Measurements from ENCODE around the gene HS6ST2.

The HS6ST2 gene

GRCh38 chrX:132861076-132861475, 97.4 kb downstream of the HS6ST2 start:
- ChIA-PET POLR2A (no interaction called here), CTCF (interaction anchor here (0.7 kb wide), 1 partner anchor 12 kb away, joined by 3 read pairs; no protein-coding TSS in a partner anchor)
- Histone ChIP-seq H3K27ac (ENCODE audit: extremely low read depth, low read depth, low read length) (no peak overlapping the region), H3K4me1 (ENCODE audit: control insufficient read depth, insufficient read depth, low read length) (no peaks in the 10 kb centered on the region), H3K36me3 (ENCODE audit: control insufficient read depth in 2 of 2, insufficient read depth in 1 of 2, low read length in 2 of 2) (no peaks in the 10 kb centered on the region), H3K9me3 (ENCODE audit: control insufficient read depth, insufficient read depth, low read depth, low read length) (no peaks in the 10 kb centered on the region; the same call in 1 of the 2 replicates), H3K4me3 (ENCODE audit: low read depth, low read length) (no peak overlapping the region)
- TF ChIP-seq KLF8 (tag by site-specific recombination; IDR thresholded peaks at IDR 0.05) (no peak), ZNF266 (tag by site-specific recombination; IDR thresholded peaks at IDR 0.05; ENCODE audit: low read depth) (no peak), RBAK (tag by site-specific recombination; IDR thresholded peaks at IDR 0.05) (no peak), ZNF280C (tag by site-specific recombination; IDR thresholded peaks at IDR 0.05) (no peak), YY2 (tag by site-specific recombination; IDR thresholded peaks at IDR 0.05) (no peak), ZNF416 (tag by site-specific recombination; IDR thresholded peaks at IDR 0.05) (no peak), ZNF449 (tag by site-specific recombination; IDR thresholded peaks at IDR 0.05) (no peak), ZNF623 (tag by site-specific recombination; IDR thresholded peaks at IDR 0.05) (no peak), SCRT2 (tag by site-specific recombination; IDR thresholded peaks at IDR 0.05) (no peak), SP2 (tag by site-specific recombination; IDR thresholded peaks at IDR 0.05) (no peak), ZNF23 (tag by site-specific recombination; IDR thresholded peaks at IDR 0.05; ENCODE audit: borderline replicate concordance) (no peak), ZNF202 (tag by site-specific recombination; IDR thresholded peaks at IDR 0.05; ENCODE audit: borderline replicate concordance) (no peak), ZSCAN16 (tag by site-specific recombination; IDR thresholded peaks at IDR 0.05) (no peak)

GRCh38 chrX:132860200-132860599, 98.2 kb downstream of the HS6ST2 start:
- no peak overlapping the region for H3K27ac ChIP-seq (ENCODE audit: extremely low read depth, low read depth, low read length)
- CTCF ChIA-PET = no interaction called here
- no peak overlapping the region for H3K4me3 ChIP-seq (ENCODE audit: low read depth, low read length)
- H3K36me3 ChIP-seq (ENCODE audit: control insufficient read depth in 2 of 2, insufficient read depth in 1 of 2, low read length in 2 of 2) = no peaks in the 10 kb centered on the region
- TF ChIP-seq ZNF777 (tag by site-specific recombination; IDR thresholded peaks at IDR 0.05; ENCODE audit: borderline replicate concordance) (no peak), ZNF670 (tag by site-specific recombination; IDR thresholded peaks at IDR 0.05; ENCODE audit: low read depth) (no peak), ZNF394 (tag by site-specific recombination; IDR thresholded peaks at IDR 0.05; ENCODE audit: borderline replicate concordance) (no peak), ZNF211 (tag by site-specific recombination; IDR thresholded peaks at IDR 0.05; ENCODE audit: low read depth) (no peak), ZNF24 (tag by site-specific recombination; IDR thresholded peaks at IDR 0.05) (no peak), MYNN (tag by site-specific recombination; IDR thresholded peaks at IDR 0.05; ENCODE audit: borderline replicate concordance) (no peak), AEBP2 (tag by site-specific recombination; IDR thresholded peaks at IDR 0.05; ENCODE audit: borderline replicate concordance) (no peak), ZNF704 (tag by site-specific recombination; IDR thresholded peaks at IDR 0.05) (no peak), ZNF37A (tag by site-specific recombination; IDR thresholded peaks at IDR 0.05) (no peak), ZNF423 (tag by site-specific recombination; IDR thresholded peaks at IDR 0.05) (no peak), BCL11A (tag by site-specific recombination; IDR thresholded peaks at IDR 0.05; ENCODE audit: low read depth) (no peak), ZFP41 (tag by site-specific recombination; IDR thresholded peaks at IDR 0.05; ENCODE audit: borderline replicate concordance) (no peak), ZNF600 (tag by site-specific recombination; IDR thresholded peaks at IDR 0.05) (no peak), GLI2 (tag by site-specific recombination; IDR thresholded peaks at IDR 0.05; ENCODE audit: borderline replicate concordance, low read depth) (no peak), ZNF530 (tag by site-specific recombination; IDR thresholded peaks at IDR 0.05; ENCODE audit: low read depth) (no peak), ZNF354C (tag by site-specific recombination; IDR thresholded peaks at IDR 0.05; ENCODE audit: borderline replicate concordance, low read depth) (no peak), BCL6B (tag by site-specific recombination; IDR thresholded peaks at IDR 0.05) (no peak)
- POLR2A ChIA-PET = no interaction called here
- H3K9me3 ChIP-seq (ENCODE audit: control insufficient read depth, insufficient read depth, low read depth, low read length) = no peaks in the 10 kb centered on the region; the same call in 1 of the 2 replicates
- H3K4me1 ChIP-seq (ENCODE audit: control insufficient read depth, insufficient read depth, low read length) = no peaks in the 10 kb centered on the region
